Measurements from ENCODE around the gene KPRP.

DNA sequence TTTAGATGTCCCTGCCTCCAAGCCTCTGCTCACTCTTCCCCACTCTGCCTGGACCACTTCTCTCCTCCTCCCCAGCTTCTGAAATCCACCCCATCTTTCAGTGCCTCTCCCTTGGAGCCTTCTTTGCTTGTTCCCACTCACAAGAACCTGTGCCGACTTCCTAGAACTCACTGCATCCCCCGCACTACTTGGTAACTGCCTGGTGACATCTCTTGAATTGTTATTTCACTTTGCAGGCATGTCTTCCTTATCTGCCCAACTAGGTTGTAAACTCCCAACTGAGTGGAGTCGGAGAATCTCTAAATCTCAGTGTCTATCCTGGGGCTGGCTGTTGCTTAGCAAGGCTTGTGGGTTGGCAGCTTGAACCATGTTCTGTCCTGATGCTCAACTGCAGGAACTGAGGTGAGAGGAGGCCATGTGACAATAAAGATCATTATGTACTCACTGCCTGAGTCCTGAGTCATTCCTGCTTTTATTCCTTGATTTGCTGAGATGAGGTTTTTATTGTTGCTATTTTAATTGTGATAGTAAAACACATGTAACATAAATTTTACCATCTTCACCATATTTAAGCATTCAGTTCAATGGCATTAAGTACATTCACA lies 3.9 kb downstream of the KPRP start:
- TF ChIP-seq, protein P1, sequence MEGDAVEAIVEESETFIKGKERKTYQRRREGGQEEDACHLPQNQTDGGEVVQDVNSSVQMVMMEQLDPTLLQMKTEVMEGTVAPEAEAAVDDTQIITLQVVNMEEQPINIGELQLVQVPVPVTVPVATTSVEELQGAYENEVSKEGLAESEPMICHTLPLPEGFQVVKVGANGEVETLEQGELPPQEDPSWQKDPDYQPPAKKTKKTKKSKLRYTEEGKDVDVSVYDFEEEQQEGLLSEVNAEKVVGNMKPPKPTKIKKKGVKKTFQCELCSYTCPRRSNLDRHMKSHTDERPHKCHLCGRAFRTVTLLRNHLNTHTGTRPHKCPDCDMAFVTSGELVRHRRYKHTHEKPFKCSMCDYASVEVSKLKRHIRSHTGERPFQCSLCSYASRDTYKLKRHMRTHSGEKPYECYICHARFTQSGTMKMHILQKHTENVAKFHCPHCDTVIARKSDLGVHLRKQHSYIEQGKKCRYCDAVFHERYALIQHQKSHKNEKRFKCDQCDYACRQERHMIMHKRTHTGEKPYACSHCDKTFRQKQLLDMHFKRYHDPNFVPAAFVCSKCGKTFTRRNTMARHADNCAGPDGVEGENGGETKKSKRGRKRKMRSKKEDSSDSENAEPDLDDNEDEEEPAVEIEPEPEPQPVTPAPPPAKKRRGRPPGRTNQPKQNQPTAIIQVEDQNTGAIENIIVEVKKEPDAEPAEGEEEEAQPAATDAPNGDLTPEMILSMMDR (IDR thresholded peaks at IDR 0.05) = no peak
- TF ChIP-seq POLR2A (IDR thresholded peaks at IDR 0.05) = no peak

Data from lower leg skin (tissue), 3 donors.